ENCODE data around the gene UBR2. TPM values are rescaled to one million over a fixed set of nuclear protein-coding genes. Genes with fewer than 3 reads are reported as not detected.
"Not testable (repeated sequence)": the region's sequence is repeated elsewhere in the genome, so short reads cannot be mapped to it uniquely, and the experiment has no call there.

The UBR2 gene
- total RNA-seq, 1 experiment from 2014 or later, result 28.4 TPM

DNA sequence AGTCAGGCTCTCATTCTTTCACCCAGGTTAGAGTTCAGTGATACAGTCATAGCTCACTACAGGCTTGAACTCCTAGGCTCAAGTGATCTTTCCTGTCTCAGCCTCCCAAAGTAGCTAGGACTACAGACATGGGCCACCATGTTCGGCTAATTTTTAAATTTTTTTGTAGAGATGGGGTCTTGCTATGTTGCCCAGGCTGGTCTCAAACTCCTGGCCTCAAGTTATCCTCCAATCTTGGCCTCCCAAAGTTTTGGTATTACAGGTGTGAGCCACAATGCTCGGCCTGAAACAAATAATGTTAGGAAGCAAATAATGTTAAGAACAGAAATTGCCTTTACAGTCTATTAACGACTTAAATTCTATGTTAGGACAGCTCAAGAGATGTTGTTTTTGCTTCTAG lies 1.8 kb upstream of the UBR2 start:
- DNase-seq, result no peak
- H3K9me2 ChIP-seq (replicated peaks; ENCODE audit: insufficient read depth, low read length), result no peaks in the 10 kb centered on the region
- H3K27ac ChIP-seq (ENCODE audit: low read length), result no peak overlapping the region
- no peaks in the 10 kb centered on the region for H4K20me1 ChIP-seq (ENCODE audit: insufficient read depth, low read depth, low read length)
- no peak overlapping the region for H3K4me2 ChIP-seq (ENCODE audit: low read depth, low read length, poor library complexity, severe bottlenecking)
- peaks cover 9% of the 10 kb centered on the region for H3K36me3 ChIP-seq (ENCODE audit: insufficient read depth, low read length)
- no peaks in the 10 kb centered on the region for H3K27me3 ChIP-seq (ENCODE audit: low read length)
- H3K4me3 ChIP-seq (ENCODE audit: low read length), result no peak overlapping the region
- H3K9me3 ChIP-seq (ENCODE audit: low read length), result no peaks in the 10 kb centered on the region
- H2AFZ ChIP-seq (ENCODE audit: low read length), result no peak overlapping the region
- peaks cover 16% of the 10 kb centered on the region for H3K4me1 ChIP-seq (ENCODE audit: low read length)
- peaks cover 32% of the 10 kb centered on the region for H3K79me2 ChIP-seq (ENCODE audit: low read length)
- no peak overlapping the region for H3K9ac ChIP-seq (ENCODE audit: low read length)

GRCh38 chr6:42562788-42563405 lies 932 bp upstream of the UBR2 start:
- Histone ChIP-seq H3K36me3 (ENCODE audit: insufficient read depth, low read length) (peaks cover 13% of the 10 kb centered on the region), H3K27me3 (ENCODE audit: low read length) (no peaks in the 10 kb centered on the region), H3K79me2 (ENCODE audit: low read length) (peaks cover 41% of the 10 kb centered on the region), H3K9ac (ENCODE audit: low read length) (no peak overlapping the region), H4K20me1 (ENCODE audit: insufficient read depth, low read depth, low read length) (no peaks in the 10 kb centered on the region), H3K9me3 (ENCODE audit: low read length) (no peaks in the 10 kb centered on the region), H3K27ac (ENCODE audit: low read length) (no peak overlapping the region), H3K4me1 (ENCODE audit: low read length) (peaks cover 16% of the 10 kb centered on the region), H3K4me2 (ENCODE audit: low read depth, low read length, poor library complexity, severe bottlenecking) (peak overlapping the region; percentile 90), H3K4me3 (ENCODE audit: low read length) (peak overlapping the region; percentile 84; the same call in 1 of the 2 replicates), H2AFZ (ENCODE audit: low read length) (peak overlapping the region; percentile 100), H3K9me2 (replicated peaks; ENCODE audit: insufficient read depth, low read length) (no peaks in the 10 kb centered on the region)
- no peak for DNase-seq

DNA sequence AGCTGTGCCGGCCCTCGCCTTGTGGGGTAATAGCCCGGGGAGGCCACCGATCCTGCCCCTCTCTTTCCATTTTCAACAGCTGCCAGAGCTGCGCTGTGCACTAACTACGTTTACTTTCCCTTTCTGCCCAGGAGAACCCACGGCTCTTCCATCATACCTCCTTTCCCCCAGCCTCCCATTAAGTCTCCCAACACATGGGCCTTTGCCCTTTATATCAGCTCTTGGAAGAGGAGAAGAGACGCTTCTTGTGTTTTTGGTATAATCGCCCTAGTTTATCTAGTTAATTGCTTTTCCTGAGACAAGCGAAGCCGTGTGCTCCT lies 637 bp downstream of the UBR2 start:
- H3K27ac ChIP-seq (ENCODE audit: low read length), result peak overlapping the region; percentile 60
- peak overlapping the region; percentile 83 for H3K9ac ChIP-seq (ENCODE audit: low read length)
- H3K9me2 ChIP-seq (replicated peaks; ENCODE audit: insufficient read depth, low read length), result no peaks in the 10 kb centered on the region
- H4K20me1 ChIP-seq (ENCODE audit: insufficient read depth, low read depth, low read length), result no peaks in the 10 kb centered on the region
- H3K27me3 ChIP-seq (ENCODE audit: low read length), result no peaks in the 10 kb centered on the region
- H3K79me2 ChIP-seq (ENCODE audit: low read length), result peaks cover 54% of the 10 kb centered on the region
- H2AFZ ChIP-seq (ENCODE audit: low read length), result peak overlapping the region; percentile 92
- peaks cover 19% of the 10 kb centered on the region for H3K36me3 ChIP-seq (ENCODE audit: insufficient read depth, low read length)
- H3K4me3 ChIP-seq (ENCODE audit: low read length), result peak overlapping the region; percentile 84
- peak overlapping the region; percentile 90 for H3K4me2 ChIP-seq (ENCODE audit: low read depth, low read length, poor library complexity, severe bottlenecking)
- no peak for DNase-seq
- H3K4me1 ChIP-seq (ENCODE audit: low read length), result peaks cover 24% of the 10 kb centered on the region
- H3K9me3 ChIP-seq (ENCODE audit: low read length), result no peaks in the 10 kb centered on the region

DNA sequence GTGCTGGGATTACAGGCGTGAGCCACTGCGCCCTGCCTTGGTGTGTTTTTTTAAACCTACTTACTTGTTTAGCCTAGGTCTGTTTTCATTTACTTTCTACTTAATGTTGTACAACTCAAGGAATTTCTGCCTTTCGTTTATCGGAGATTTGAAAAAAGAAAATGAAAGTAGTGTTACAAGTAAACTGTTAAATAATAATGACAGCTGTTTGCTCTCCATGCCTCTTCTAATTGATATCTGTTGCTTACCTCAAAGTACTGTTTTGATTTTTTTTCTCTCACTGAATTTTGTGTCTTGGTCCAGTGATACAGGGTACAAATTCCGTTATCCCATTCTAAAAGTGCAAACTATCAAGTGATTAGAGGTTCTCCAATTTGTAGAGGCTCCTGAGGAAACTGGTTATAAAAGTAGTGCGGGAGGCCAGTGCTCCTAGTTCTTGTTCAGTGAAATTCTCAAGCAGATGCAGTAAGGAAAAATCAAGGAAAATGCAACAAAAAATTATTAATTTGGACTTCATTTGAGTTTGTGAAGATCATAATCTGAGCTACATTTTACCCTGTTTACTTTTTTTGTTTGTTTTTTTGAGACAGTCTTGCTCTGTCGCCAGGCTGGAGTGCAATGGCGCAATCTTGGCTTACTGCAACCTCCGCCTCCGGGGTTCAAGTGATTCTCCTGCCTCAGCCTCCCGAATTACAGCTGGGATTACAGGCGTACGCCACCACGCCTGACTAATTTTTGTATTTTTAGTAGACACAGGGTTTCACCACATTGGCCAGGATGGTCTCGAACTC lies 2.2 kb downstream of the UBR2 start:
- Histone ChIP-seq H3K27me3 (ENCODE audit: low read length) (no peaks in the 10 kb centered on the region), H3K79me2 (ENCODE audit: low read length) (peaks cover 70% of the 10 kb centered on the region), H3K4me2 (ENCODE audit: low read depth, low read length, poor library complexity, severe bottlenecking) (peak overlapping the region; percentile 90), H3K4me1 (ENCODE audit: low read length) (peaks cover 30% of the 10 kb centered on the region), H3K4me3 (ENCODE audit: low read length) (peak overlapping the region; percentile 84), H3K9me3 (ENCODE audit: low read length) (no peaks in the 10 kb centered on the region), H3K9me2 (replicated peaks; ENCODE audit: insufficient read depth, low read length) (no peaks in the 10 kb centered on the region), H2AFZ (ENCODE audit: low read length) (no peak overlapping the region), H3K27ac (ENCODE audit: low read length) (peak overlapping the region; percentile 60), H4K20me1 (ENCODE audit: insufficient read depth, low read depth, low read length) (no peaks in the 10 kb centered on the region), H3K36me3 (ENCODE audit: insufficient read depth, low read length) (peaks cover 19% of the 10 kb centered on the region), H3K9ac (ENCODE audit: low read length) (peak overlapping the region; percentile 83)
- DNase-seq, result no peak

GRCh38 chr6:42566614-42567208 lies 2.9 kb downstream of the UBR2 start:
- H3K27me3 ChIP-seq (ENCODE audit: low read length), result no peaks in the 10 kb centered on the region
- no peak overlapping the region for H3K4me2 ChIP-seq (ENCODE audit: low read depth, low read length, poor library complexity, severe bottlenecking)

DNA sequence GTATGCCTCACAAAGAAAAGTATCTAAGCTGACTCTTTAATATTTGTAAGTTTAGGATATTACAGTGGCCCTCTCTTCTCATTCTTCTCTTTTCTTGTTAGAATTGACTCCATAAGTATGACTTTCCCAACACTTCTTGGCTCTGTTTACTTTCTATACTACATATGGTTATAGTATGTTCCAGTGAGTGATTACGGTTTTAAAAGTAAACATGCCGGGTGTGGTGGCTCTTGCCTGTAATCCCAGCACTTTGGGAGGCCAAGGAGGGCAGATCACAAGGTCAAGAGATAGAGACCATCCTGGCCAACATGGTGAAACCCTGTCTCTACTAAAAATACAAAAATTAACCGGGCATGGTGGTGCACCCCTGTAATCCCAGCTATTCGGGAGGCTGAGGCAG lies 3.4 kb downstream of the UBR2 start:
- DNase-seq; H3K4me3 ChIP-seq (ENCODE audit: low read length); H2AFZ ChIP-seq (ENCODE audit: low read length); H4K20me1 ChIP-seq (ENCODE audit: insufficient read depth, low read depth, low read length); H3K9ac ChIP-seq (ENCODE audit: low read length); H3K9me3 ChIP-seq (ENCODE audit: low read length); H3K27me3 ChIP-seq (ENCODE audit: low read length); H3K9me2 ChIP-seq (replicated peaks; ENCODE audit: insufficient read depth, low read length); H3K4me2 ChIP-seq (ENCODE audit: low read depth, low read length, poor library complexity, severe bottlenecking): not testable (repeated sequence)
- H3K36me3 ChIP-seq (ENCODE audit: insufficient read depth, low read length), result peaks cover 19% of the 10 kb centered on the region
- H3K27ac ChIP-seq (ENCODE audit: low read length), result 0 out of 2 replicates have a peak overlapping the region, but pooled peaks have one; percentile 31
- peaks cover 43% of the 10 kb centered on the region for H3K4me1 ChIP-seq (ENCODE audit: low read length)
- peaks cover 74% of the 10 kb centered on the region for H3K79me2 ChIP-seq (ENCODE audit: low read length)

More at GRCh38 chr6:42566614-42567208, 2.9 kb downstream of the UBR2 start:
- no peaks in the 10 kb centered on the region for H3K9me2 ChIP-seq (replicated peaks; ENCODE audit: insufficient read depth, low read length)
- H3K27ac ChIP-seq (ENCODE audit: low read length), result 0 out of 2 replicates have a peak overlapping the region, but pooled peaks have one; percentile 31
- no peak overlapping the region for H3K4me3 ChIP-seq (ENCODE audit: low read length)
- H3K36me3 ChIP-seq (ENCODE audit: insufficient read depth, low read length), result peaks cover 19% of the 10 kb centered on the region
- no peak overlapping the region for H3K9ac ChIP-seq (ENCODE audit: low read length)
- no peaks in the 10 kb centered on the region for H4K20me1 ChIP-seq (ENCODE audit: insufficient read depth, low read depth, low read length)
- no peak for DNase-seq
- H2AFZ ChIP-seq (ENCODE audit: low read length), result no peak overlapping the region
- peaks cover 37% of the 10 kb centered on the region for H3K4me1 ChIP-seq (ENCODE audit: low read length)
- no peaks in the 10 kb centered on the region for H3K9me3 ChIP-seq (ENCODE audit: low read length)
- peaks cover 74% of the 10 kb centered on the region for H3K79me2 ChIP-seq (ENCODE audit: low read length)

DNA sequence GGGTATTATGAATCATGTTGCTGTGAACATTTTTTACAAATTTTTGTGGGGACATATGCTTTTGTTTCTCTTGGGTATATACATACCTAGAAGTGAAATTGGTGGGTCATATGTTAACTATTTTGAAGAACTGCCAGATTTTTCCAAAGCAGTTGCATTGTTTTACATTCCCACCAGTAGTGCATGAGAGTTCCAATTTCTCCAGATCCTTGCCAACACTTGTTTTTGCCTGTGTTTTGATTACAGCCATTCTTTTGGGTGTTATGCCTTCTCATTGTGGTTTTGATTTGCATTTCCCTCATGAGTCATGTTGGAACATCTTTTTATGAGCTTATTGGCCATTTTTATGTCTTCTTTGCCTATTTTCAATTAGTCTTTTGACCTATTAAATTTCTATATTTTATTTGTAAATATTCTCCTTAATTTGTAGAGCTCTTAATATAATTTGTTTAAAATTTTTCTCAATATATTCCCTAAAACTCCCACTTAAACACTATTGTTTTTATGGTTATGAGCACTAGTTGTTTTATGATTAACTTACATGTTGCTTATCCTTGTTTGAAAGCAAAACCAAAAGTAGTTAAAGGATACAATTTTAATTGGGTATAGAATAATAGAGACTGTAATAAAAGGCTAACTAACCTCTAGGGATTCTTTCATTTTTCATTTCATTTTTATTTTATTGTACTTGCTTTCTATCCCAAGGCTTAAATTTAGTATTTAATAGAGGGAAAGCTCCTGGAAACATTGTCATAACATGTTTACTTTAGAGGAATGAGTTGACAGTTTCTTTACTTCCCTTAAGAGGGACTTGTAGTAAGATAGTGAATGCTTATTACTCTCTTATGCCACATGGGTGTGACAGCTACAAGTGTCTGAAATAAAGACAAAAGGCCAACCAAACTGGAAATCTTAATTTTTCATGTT lies 5.5 kb downstream of the UBR2 start:
- Histone ChIP-seq H3K4me2 (ENCODE audit: low read depth, low read length, poor library complexity, severe bottlenecking) (peak overlapping the region; percentile 36), H3K36me3 (ENCODE audit: insufficient read depth, low read length) (peaks cover 31% of the 10 kb centered on the region), H3K9ac (ENCODE audit: low read length) (no peak overlapping the region), H3K9me3 (ENCODE audit: low read length) (no peaks in the 10 kb centered on the region), H3K9me2 (replicated peaks; ENCODE audit: insufficient read depth, low read length) (no peaks in the 10 kb centered on the region), H2AFZ (ENCODE audit: low read length) (no peak overlapping the region), H3K4me1 (ENCODE audit: low read length) (peaks cover 58% of the 10 kb centered on the region), H3K79me2 (ENCODE audit: low read length) (peaks cover 86% of the 10 kb centered on the region), H3K27me3 (ENCODE audit: low read length) (no peaks in the 10 kb centered on the region), H3K27ac (ENCODE audit: low read length) (peak overlapping the region; percentile 97), H3K4me3 (ENCODE audit: low read length) (no peak overlapping the region), H4K20me1 (ENCODE audit: insufficient read depth, low read depth, low read length) (no peaks in the 10 kb centered on the region)
- peak; percentile 70 for DNase-seq

Measured in Karpas-422 (cell line).